Rectal smooth muscle tissue (tissue), 1 donor: ENCODE results near the gene ARG2.
"Not testable (repeated sequence)": the region's sequence is repeated elsewhere in the genome, so short reads cannot be mapped to it uniquely, and the experiment has no call there.

Experiments
- H3K27ac ChIP-seq: one replicate; pipeline ENCODE4 v1.7.0; 2013; ENCODE audit warnings: low read depth, low read length, inconsistent platforms
- H3K27me3 ChIP-seq: one replicate; pipeline ENCODE4 v1.7.0; 2013; ENCODE audit warnings: low read length; ENCODE audit not compliant: control insufficient read depth, insufficient read depth
- H3K36me3 ChIP-seq: one replicate; pipeline ENCODE4 v1.7.0; 2013; ENCODE audit warnings: low read length; ENCODE audit not compliant: control insufficient read depth, insufficient read depth
- H3K4me1 ChIP-seq: one replicate; pipeline ENCODE4 v1.7.0; 2013; ENCODE audit warnings: low read length; ENCODE audit not compliant: control insufficient read depth, insufficient read depth
- H3K4me3 ChIP-seq: one replicate; pipeline ENCODE4 v1.7.0; 2013; ENCODE audit warnings: low read length
- H3K9ac ChIP-seq: one replicate; pipeline ENCODE4 v1.7.0; 2013; ENCODE audit warnings: low read length

The ARG2 gene

DNA sequence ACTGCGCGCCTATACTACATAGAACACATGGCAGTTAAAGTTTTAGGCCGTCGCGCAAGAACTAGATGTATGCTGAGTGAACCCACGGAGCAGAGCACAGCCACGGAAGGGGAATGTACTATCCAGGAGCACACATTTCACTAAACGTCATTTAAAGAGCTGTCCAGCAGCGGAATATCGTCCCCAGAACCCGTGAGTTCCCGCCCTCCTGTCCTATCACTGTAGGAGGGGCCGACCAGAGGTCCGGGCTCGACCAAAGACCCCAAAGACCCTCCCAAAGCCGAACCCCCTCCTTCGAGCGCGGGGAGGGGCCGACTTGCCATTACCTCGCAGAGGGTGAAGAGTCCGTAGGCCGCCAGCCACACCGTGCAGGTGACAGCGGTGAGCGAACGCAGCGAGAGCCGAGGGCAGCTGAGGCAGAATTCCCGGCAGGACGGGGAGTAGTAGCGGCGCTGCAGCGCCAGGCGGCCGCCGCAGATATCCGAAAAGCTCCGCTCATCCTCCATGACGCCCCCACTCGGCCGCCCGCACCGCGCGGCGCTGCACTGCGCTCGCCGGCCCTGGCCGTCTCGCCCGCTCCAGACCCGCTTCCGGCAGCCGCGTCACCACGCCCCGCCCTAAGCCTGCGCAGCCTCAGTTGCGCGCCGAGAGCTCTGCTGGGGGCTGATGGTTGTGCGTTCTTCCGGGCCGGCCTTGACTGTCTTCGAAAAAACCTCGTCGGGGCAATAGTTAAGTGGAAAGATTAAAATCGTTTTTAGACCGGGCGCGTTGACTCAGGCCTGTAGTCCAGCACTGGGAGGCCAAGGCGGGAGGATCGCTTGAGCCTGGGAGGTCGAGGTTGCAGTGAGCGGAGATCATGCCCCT is 19.8 kb upstream of the ARG2 start, which contains the start of gene PIGH:
Gene PIGH, minus strand, starts transcription at position 571 of the 864 bp plus-strand sequence. Its CDS starts 65 bp downstream, at position 506.
- peak within 1 kb of the TSS; percentile 89 for H3K4me3 ChIP-seq
- no peaks in the 10 kb centered on the region for H3K27me3 ChIP-seq
- no peaks in the 10 kb centered on the region for H3K4me1 ChIP-seq
- no peaks in the 10 kb centered on the region for H3K36me3 ChIP-seq
- peak within 1 kb of the TSS; percentile 94 for H3K27ac ChIP-seq
- peak within 1 kb of the TSS; percentile 86 for H3K9ac ChIP-seq

DNA sequence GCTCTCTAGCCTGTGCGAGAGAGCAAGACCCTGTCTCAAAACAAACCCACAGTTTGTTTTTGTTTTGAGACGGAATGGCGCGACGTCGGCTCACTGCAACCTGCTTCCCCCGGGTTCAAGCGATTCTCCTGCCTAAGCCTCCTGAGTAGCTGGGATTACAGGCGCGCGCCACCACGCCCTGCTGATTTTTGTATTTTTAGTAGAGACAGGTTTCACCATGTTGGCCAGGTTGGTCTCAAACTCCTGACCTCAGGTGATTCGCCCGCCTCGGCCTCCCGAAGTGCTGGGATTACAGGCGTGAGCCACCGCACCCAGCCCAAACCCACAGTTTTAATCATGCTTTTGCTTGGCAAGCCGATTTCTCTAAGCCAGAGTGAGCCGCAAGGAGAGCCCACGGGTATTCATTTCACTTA is 19.2 kb upstream of the ARG2 start:
- Histone ChIP-seq H3K4me3 (peak overlapping the region; percentile 89), H3K27ac (peak overlapping the region; percentile 94)
- H3K36me3 ChIP-seq, H3K9ac ChIP-seq, H3K4me1 ChIP-seq, H3K27me3 ChIP-seq: not testable (repeated sequence)

DNA sequence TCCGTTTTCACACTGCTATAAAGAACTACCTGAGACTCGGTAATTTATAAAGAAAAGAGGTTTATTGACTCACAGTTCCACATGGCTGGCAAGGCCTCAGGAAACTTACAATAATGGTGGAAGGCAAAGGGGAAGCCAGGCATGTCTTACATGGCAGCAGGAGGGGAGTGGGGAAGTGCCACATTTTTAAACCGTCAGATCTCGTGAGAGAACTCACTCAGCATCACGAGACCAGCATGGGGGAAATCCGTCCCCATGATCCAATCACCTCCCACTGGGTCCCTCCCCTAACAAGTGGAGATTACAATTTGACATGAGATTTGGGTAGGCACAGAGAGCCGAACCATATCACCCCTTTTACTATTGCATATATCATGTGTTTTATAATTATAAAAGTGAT is 17.6 kb upstream of the ARG2 start:
- Histone ChIP-seq H3K36me3 (no peaks in the 10 kb centered on the region), H3K9ac (no peak overlapping the region), H3K4me3 (no peak overlapping the region), H3K27ac (no peak overlapping the region), H3K27me3 (no peaks in the 10 kb centered on the region), H3K4me1 (no peaks in the 10 kb centered on the region)

DNA sequence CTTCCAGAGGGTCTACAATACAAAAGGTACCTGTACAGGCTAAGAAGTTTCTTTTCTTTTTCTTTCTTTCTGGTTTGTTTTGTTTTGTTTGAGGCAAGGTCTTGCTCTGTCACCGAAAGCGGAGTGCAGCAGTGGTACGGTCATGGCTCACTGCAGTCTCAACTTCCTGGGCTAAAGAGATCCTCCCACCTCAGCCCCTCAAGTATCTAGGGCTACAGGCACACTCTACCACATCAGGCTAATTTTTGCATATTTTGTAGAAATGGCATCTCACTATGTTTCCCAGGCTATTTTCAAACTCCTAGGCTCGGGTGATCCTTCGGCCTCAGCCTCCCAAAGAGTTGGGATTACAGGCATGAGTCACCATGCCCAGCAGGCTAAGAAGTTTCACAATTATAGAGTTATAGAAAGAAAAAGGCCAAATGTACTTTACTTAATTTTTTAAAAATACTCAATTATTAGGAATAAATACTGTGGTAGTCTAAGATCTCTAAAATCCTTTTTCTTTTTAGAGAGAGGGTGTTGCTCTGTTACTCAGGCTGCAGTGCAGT is 16.6 kb upstream of the ARG2 start:
- Histone ChIP-seq H3K27ac (no peak overlapping the region), H3K27me3 (no peaks in the 10 kb centered on the region), H3K4me1 (no peaks in the 10 kb centered on the region), H3K4me3 (no peak overlapping the region), H3K36me3 (no peaks in the 10 kb centered on the region), H3K9ac (no peak overlapping the region)

DNA sequence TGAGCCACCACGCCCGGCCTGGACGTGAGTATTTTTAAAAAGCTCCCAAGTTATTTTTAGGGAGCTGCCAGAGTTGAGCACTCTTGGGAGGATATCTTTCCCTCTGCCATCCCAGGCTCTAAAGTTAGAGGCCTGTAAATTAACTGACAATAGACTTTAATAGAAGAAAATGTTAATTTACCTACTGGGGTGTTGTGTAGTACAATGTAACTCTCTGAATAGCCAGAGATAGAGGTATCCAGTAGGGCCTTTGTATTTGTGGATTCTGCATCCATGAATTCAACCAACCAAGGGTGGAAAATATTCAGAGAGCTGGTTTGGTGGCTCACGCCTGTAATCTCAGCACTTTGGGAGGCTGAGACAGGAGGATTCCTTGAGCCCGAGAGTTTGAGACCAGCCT is 12.1 kb upstream of the ARG2 start:
- H3K36me3 ChIP-seq = no peaks in the 10 kb centered on the region
- no peak overlapping the region for H3K9ac ChIP-seq
- no peaks in the 10 kb centered on the region for H3K4me1 ChIP-seq
- no peaks in the 10 kb centered on the region for H3K27me3 ChIP-seq
- no peak overlapping the region for H3K4me3 ChIP-seq
- no peak overlapping the region for H3K27ac ChIP-seq

DNA sequence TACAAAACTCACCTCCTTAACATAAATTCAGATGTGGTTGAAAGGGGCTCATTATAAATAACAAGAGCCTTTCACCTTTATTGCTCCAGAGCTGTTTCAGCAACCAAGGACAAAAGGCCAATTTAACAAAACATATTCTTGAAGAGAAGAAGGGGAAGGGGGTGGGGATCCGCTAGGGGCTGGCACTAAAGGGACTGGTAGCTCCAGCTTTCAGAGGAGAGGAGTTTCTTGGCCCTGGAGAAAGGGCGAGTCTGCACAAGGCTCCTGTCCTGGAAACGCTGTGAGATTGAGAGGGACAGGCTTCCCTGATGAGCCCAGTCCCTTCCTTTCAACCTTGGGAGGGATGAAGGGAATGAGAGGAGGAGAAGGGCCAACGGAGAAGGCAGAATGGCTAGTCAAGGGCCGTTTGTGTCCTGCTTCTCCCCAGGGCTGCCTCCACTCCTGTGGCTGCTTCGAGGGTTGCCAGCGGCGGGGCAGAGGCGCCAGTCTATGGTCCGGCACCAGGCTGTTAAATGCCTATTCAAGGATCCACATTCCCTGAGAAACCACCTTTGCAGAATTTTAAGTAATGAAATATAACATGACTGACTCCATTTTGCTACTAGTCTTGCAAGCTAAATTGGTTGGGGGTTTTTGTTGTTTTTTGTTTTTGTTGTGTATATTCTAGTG is 9.9 kb upstream of the ARG2 start:
- Histone ChIP-seq H3K4me1 (no peaks in the 10 kb centered on the region), H3K9ac (no peak overlapping the region), H3K4me3 (no peak overlapping the region), H3K36me3 (no peaks in the 10 kb centered on the region), H3K27me3 (no peaks in the 10 kb centered on the region), H3K27ac (no peak overlapping the region)

DNA sequence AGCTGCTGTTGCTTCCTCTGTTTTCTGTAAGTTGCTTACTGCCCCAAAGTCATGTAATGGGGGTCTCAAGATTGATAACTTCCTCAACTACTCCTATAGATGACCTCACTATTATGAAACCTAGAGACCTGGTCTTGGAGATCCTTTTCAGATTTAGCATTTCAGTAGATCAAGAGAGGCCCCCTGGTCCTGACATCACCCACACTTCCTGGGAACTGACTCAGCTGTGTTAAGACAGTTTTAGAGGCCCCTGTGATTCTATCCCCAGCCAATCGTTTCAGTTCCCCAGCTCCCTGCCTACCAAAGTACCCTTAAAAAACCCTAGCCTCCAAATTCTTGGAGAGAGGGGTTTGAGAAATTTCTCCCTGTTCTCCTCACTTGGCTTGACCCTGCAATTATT is 9.2 kb upstream of the ARG2 start:
- Histone ChIP-seq H3K27ac (no peak overlapping the region), H3K9ac (no peak overlapping the region), H3K27me3 (no peaks in the 10 kb centered on the region), H3K36me3 (no peaks in the 10 kb centered on the region), H3K4me3 (no peak overlapping the region), H3K4me1 (no peaks in the 10 kb centered on the region)

DNA sequence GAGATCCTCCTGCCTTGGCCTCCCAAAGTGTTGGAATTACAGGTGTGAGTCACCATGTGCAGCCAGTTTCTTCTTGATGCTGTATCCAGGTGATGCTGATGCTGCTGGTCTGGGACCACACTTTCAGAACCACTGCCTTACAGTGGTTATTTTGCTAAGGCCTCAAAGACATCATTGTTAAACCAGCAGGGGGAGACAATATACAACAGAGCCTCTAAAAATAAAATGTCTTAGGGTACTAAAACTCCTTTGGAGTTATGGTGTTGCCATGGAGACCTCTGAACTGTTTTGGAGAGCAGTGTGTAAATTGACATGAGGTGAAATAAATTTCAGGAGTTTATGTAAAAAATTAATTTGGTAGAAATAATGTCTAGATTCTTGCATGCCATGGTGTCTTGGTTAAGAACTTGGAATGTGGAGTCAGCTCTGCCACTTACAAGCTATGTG is 1.1 kb upstream of the ARG2 start:
- no peak overlapping the region for H3K9ac ChIP-seq
- H3K4me3 ChIP-seq = no peak overlapping the region
- H3K27me3 ChIP-seq = no peaks in the 10 kb centered on the region
- no peaks in the 10 kb centered on the region for H3K36me3 ChIP-seq
- H3K27ac ChIP-seq = no peak overlapping the region
- peaks cover 9% of the 10 kb centered on the region for H3K4me1 ChIP-seq

DNA sequence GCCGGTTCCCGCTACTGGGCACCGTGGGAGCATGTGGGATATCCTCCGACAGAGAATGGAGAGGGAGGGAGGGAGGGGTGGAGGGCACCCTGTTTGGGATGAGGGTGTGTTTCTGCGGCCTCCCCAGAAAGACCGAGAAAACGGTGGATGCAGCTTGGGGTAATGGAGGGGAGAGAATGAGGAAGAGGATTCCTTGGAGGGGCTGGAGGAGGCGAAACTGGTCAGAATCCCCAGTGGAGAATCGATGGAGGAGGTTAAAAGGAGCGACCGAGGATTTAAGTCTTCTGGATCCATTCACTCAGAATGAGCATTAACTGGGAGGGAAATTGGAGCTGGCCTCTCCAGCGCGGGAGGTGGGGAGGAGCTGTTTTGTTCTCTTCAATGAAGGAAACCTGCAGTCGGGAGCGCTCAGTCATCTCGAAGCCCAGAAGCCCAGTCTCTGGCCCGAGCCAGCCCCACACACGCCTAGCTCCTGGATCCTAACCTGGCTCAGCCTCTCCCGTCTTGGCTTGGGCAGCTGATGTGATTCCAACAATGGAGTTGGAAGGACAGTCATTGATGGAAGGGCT is 581 bp downstream of the ARG2 start:
- H3K9ac ChIP-seq = no peak overlapping the region
- peaks cover 9% of the 10 kb centered on the region for H3K4me1 ChIP-seq
- H3K4me3 ChIP-seq = peak overlapping the region; percentile 79
- H3K27ac ChIP-seq = peak overlapping the region; percentile 54
- H3K36me3 ChIP-seq = no peaks in the 10 kb centered on the region
- H3K27me3 ChIP-seq = no peaks in the 10 kb centered on the region

DNA sequence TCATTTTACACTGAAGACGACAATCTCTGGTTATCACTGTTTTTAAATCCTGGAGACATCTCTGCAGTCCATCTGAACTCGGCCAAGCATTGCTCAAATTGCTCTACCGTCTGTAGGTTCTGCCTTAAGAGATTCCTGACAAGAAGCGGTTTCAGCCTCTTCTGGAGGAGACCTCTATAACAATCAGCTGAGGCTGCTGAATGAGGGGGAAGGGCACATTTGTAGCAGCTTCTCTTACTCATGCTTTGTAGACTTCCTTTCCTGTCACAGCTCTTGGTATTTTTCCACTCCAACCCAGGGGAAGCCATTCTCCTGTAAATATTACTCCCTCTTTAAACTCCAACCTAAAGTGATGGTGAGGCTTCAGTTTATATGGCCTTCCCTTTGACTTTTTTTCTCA is 3.0 kb downstream of the ARG2 start:
- H3K4me1 ChIP-seq = peaks cover 9% of the 10 kb centered on the region
- H3K36me3 ChIP-seq = no peaks in the 10 kb centered on the region
- no peak overlapping the region for H3K4me3 ChIP-seq
- peak overlapping the region; percentile 40 for H3K27ac ChIP-seq
- no peaks in the 10 kb centered on the region for H3K27me3 ChIP-seq
- H3K9ac ChIP-seq = no peak overlapping the region

DNA sequence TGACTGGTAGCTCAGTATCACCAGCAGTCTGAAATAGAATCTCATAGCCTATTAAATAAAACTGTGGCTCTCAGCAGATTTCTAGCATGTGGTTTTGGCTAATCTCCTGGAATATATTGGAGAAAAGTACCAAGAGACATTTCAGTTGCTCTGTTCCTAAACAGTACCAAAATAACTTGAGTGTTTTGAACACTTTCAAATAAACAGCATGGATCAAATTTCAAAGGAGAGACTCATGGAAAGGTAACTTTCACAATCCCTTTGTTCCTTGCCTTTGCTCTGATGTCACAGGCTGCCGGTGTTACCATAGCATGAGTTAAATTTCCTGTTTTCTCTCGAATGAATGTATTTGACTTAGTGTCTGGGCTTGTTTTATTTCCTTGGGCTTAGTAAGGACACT is 3.4 kb downstream of the ARG2 start:
- H3K27ac ChIP-seq = no peak overlapping the region
- no peaks in the 10 kb centered on the region for H3K27me3 ChIP-seq
- no peak overlapping the region for H3K9ac ChIP-seq
- no peak overlapping the region for H3K4me3 ChIP-seq
- no peaks in the 10 kb centered on the region for H3K36me3 ChIP-seq
- peaks cover 9% of the 10 kb centered on the region for H3K4me1 ChIP-seq

DNA sequence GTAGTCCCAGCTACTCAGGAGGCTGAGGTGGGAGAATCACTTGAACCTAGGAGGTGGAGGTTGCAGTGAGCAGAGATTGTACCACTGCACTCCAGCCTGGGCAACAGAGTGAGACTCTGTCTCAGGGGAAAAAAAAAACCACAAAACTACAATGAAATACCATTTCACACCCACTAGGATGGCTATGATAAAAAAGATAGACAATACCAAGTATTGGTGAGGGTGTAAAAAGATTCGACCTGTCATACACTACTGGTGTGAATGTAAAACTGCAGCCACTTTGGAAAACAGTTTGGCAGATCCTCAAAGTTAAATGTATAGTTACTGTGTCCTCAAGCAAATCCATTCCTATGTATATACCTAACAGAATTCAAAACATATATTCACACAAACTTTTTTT is 6.4 kb downstream of the ARG2 start:
- not testable (repeated sequence) for H3K27ac ChIP-seq

More for the DNA sequence above, 6.4 kb downstream of the ARG2 start:
- H3K4me1 ChIP-seq, H3K4me3 ChIP-seq, H3K9ac ChIP-seq, H3K27me3 ChIP-seq, H3K36me3 ChIP-seq: not testable (repeated sequence)
